A204.1 (cell line): ENCODE results near the gene TMCO4.

Experiments used
- FAIRE-seq: peaks from 2 replicates; lab custom pipeline; 2012; peaks lifted over from hg19 to GRCh38; lab: Jason Lieb, UNC

The TMCO4 gene

GRCh38 chr1:19775317-19775716, 24.4 kb downstream of the TMCO4 start:
- FAIRE-seq, result no peak

- FAIRE-seq, result no peak
These were observed 25.4 kb downstream of the TMCO4 start for GRCh38 chr1:19774180-19774785.

DNA sequence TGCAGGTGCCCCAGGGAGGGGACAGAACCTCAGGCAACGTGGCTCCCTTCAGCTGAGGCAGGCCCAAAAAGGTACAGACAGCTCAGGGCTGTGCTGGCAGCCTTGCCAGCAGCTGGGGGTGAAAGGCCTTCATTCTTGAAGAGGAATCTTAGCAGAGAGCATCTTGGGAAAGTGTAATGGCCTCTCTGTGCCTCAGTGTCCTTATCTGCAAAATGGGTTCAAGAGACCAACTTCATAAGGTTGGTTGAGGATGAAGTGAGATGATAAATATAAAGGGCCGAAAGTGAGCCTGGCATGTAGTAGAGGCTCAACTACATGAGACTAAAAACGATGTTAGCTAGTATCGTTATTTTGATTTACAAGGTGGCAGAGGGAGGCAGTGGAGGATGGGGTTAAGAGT, 26.2 kb downstream of the TMCO4 start:
- FAIRE-seq, result no peak

GRCh38 chr1:19772053-19772452, 27.7 kb downstream of the TMCO4 start:
- FAIRE-seq, result no peak

DNA sequence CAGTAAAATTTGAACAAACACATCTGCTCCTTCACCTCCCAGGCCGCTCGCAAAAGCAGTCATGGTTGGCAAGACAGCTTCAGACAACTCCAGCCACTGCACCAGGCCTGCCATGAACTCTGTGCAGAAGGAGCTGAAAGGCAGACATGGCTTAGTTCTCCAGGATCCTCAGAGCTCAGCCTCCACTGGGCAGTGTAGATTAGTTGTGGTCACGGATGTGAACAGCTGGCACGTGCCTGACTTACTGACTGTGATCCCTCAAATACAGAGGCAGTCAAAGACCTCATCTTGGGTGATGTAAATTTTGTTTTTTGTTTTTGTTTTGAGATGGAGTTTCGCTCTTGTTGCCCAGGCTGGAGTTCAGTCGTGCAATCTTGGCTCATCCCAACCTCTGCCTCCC, 28.4 kb downstream of the TMCO4 start:
- FAIRE-seq, result no peak

DNA sequence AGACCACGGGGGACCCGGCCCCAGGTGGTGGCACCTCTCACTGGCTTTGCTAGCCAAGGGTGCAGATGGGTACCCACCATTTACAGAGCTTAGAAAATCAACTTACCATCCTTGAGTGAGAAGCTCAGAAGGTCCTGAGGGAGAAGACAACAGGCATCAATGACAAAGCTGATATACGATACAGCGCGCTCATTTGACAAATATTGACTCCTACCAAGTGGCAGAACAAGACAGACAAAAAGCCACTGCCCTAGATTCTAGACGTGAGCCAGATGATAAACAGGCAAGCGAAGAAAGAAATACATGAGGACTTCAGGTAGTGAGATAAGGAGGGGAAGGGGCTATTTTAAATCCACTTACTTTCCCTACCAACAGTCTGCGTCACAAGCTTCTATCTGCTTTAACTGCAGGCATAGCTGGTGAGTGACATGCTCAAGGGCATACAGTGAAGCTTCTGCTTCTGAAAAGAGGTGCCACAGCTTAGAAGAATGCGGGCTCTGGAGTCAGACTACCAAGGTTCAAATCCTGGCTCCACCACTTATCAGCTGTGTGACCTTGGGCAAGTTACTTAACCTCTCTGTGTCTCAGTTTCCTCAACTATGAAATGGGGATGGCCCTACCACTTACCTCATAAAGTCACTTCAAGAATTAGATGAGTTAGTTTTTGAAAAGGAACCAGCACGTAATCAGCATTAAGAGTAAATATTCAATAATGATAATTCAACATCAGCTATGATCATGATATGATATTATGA, 29.1 kb downstream of the TMCO4 start:
- no peak for FAIRE-seq

GRCh38 chr1:19769211-19769932, 30.3 kb downstream of the TMCO4 start:
- FAIRE-seq, result no peak

- no peak for FAIRE-seq
These were observed 31.1 kb downstream of the TMCO4 start for GRCh38 chr1:19768353-19769210.

- FAIRE-seq, result no peak
These were observed 34.1 kb downstream of the TMCO4 start for GRCh38 chr1:19765623-19766022.

GRCh38 chr1:19764848-19765247, 34.9 kb downstream of the TMCO4 start:
- FAIRE-seq, result no peak

- FAIRE-seq, result no peak
These were observed 37.4 kb downstream of the TMCO4 start for GRCh38 chr1:19762175-19762779.

- FAIRE-seq, result no peak
These were observed 40.0 kb downstream of the TMCO4 start for GRCh38 chr1:19759740-19760089.

GRCh38 chr1:19758227-19758830, 41.4 kb downstream of the TMCO4 start:
- no peak for FAIRE-seq

DNA sequence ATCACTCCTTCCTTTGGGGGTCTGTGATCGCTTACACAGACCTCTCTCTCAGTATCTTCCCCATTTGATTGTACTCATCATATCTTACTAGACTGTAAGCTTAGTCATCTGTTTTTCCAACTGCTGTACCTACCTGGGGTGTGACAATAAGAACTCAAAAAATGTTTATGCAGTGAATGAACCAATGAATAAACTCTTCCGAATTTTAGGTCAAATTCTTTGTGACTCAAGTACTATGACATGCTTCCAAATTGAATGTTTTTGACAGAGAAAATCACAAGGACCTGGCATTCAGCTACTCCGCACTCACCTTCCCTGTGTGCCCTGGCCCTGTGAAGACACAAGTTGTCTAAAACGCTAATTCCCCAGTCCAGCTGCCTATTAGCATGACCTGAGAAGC, 42.1 kb downstream of the TMCO4 start:
- FAIRE-seq, result no peak

DNA sequence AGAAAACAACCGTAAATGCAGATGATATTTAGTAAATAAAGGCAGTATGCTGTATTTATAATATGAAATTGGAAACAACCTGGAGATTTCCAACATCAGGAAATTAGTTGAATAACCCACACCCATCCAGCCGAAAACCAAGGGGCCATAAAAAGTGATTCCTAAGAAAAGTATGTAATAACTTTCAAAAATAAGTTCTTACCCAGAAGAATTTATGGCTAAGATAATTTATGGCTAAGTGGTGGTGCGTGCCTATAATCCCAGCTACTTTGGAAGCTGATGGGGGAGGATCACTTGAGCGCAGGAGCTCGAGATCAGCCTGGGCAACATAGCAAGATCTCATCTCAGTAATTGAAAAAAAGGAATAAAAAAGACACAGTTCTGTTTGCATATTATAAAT, 43.2 kb downstream of the TMCO4 start:
- FAIRE-seq, result no peak

DNA sequence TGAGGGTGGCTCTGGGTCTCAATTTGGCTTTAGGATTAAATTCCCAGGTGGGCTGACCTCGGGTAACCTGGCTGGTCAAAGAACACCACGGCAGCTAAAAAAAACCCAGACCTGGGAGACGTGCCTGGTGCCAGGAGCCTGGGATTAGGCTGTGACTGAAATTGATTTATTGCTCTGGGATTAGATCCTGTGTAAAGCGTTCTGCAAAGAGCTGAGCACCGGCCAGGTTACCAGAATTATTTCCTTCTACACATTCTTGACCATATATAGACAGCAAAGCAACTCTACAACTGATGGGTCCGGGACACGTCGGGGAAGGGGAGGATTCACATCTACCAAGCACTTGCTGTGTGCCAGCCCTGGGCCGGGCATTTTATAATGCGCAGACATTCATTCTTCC, 45.2 kb downstream of the TMCO4 start:
- FAIRE-seq, result no peak

GRCh38 chr1:19752083-19752696, 47.5 kb downstream of the TMCO4 start:
- FAIRE-seq, result no peak

DNA sequence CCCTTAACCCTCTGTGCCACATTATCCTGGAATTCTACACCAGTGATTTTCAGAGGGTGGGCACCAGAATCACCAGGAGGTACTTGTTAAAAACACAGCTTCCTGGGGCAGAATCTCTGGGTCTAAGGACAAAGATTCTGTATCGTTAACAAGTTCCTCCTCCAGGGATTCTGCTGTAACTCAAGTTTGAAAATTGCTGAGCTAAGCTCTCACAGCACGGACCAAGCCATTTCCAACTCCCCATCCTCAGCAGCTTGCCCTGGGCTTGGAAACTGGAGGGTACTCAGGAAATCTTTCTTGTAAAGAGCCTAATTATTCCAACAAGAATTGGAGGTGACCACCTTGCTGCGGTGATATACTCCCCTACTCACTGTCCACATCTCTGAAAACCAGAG, 48.8 kb downstream of the TMCO4 start:
- FAIRE-seq, result no peak

DNA sequence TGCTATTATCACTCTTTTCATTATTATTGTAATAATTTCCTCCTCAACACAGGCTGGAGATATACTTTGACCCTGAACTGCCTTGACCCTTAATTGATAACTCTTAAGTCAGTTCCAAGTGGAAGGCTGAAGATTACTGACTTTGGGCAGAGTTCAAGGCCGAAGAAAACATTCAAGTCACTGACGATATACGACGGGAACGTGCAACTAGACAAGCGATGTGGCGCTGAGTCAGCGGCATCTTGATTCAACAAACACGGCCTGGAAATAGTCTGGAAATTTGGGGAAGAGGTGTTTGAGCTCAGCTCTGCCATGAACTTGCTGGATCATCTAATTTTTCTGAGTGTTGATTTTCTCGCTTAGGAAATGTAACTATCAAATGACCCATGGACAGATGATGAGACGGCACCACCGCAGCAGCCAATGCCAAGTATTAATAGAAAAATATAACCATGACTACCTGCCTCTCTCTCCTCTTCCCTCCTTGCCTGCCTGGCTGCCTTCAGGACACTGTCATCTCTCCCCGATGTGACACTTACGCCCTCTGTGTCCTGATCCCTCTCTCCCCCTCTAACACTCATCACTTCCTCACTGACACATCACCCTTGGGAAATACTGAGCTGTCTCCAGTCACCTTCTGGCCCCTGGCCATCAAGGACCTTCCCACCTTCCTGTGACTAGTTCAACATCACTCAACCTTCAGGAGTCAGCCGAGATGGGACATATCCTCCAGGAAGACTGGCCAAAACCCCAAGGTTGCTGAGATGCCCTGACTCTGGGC, 49.4 kb downstream of the TMCO4 start:
- no peak for FAIRE-seq

DNA sequence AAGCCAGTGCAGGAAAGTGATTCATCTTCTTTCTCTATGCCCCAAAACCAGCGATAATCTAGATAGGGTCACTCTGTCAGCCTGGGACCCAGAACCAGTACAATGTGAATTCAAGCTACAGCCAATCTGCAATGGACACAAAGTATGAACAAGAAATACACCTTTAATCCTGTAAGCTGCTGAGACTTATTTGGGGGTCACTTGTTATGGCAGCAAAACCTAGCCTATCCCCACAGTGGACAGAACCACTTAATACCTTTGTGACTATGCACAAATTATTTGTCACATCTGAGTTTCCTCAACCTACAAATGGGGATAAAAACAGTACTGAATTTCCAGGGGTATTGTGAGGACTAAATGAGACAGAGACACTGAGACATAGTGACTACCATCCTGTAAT, 50.0 kb downstream of the TMCO4 start:
- FAIRE-seq, result no peak

DNA sequence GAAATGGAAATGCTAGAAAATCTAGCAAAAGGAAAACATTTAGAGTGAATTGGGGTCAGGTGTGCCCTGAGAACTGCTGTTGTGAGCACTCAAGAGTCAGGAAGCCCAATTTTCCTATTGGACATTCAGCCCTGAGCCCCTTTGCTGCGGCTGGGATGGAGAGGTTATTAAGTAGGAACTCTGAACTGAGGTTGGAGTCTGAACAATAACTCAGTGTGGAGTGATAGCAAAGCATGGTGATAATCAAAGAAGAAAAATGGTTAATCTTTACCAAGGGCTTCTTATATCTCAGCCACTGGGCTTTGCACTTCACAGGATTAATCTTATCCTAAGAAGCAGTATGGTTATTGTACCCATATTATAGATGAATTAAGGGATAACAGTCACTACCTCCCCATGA, 52.0 kb downstream of the TMCO4 start:
- no peak for FAIRE-seq
